ENCODE measurements around the gene BTF3L4.

DNA sequence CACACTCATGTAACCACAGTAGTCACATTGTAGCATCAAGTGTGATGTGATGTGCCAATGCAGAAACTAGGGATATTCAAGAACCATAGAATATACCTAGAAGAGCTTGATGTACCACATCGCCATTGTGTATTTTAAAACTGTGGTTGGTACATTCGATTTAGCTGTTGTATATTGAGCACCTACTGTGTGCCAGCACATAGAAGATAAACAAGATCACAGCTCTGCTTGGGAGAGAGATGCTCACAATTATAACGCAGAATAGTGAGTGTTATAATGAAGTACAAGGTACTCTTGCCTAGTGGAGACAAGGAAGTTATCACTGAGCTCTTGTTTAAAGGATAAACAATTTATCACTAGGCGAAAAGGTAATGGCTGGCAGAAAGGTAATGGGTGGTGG lies 4.7 kb downstream of the BTF3L4 start:
- TF ChIP-seq, protein P1, sequence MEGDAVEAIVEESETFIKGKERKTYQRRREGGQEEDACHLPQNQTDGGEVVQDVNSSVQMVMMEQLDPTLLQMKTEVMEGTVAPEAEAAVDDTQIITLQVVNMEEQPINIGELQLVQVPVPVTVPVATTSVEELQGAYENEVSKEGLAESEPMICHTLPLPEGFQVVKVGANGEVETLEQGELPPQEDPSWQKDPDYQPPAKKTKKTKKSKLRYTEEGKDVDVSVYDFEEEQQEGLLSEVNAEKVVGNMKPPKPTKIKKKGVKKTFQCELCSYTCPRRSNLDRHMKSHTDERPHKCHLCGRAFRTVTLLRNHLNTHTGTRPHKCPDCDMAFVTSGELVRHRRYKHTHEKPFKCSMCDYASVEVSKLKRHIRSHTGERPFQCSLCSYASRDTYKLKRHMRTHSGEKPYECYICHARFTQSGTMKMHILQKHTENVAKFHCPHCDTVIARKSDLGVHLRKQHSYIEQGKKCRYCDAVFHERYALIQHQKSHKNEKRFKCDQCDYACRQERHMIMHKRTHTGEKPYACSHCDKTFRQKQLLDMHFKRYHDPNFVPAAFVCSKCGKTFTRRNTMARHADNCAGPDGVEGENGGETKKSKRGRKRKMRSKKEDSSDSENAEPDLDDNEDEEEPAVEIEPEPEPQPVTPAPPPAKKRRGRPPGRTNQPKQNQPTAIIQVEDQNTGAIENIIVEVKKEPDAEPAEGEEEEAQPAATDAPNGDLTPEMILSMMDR (IDR thresholded peaks at IDR 0.05) = no peak
- TF ChIP-seq POLR2A (IDR thresholded peaks at IDR 0.05) (no peak), POLR2AphosphoS5 (IDR thresholded peaks at IDR 0.05) (no peak)

Data from breast epithelium (tissue), 3 donors.